Stimulated activated CD4-positive, alpha-beta T cell treated with anti-CD3 and anti-CD28 coated beads, Interleukin-12 subunit alpha, Interleukin-12 subunit beta, amount 100 ng/mL, for 24 hours (primary cell): ENCODE results near the gene TMF1.

ENCODE experiments used
- DNase-seq, 2 experiments: peaks; one replicate each; pipeline ENCODE4 v3.0.0-alpha.2; 2020; ENCODE audit warnings: low read depth in 2 of 2

Gene TMF1

DNA sequence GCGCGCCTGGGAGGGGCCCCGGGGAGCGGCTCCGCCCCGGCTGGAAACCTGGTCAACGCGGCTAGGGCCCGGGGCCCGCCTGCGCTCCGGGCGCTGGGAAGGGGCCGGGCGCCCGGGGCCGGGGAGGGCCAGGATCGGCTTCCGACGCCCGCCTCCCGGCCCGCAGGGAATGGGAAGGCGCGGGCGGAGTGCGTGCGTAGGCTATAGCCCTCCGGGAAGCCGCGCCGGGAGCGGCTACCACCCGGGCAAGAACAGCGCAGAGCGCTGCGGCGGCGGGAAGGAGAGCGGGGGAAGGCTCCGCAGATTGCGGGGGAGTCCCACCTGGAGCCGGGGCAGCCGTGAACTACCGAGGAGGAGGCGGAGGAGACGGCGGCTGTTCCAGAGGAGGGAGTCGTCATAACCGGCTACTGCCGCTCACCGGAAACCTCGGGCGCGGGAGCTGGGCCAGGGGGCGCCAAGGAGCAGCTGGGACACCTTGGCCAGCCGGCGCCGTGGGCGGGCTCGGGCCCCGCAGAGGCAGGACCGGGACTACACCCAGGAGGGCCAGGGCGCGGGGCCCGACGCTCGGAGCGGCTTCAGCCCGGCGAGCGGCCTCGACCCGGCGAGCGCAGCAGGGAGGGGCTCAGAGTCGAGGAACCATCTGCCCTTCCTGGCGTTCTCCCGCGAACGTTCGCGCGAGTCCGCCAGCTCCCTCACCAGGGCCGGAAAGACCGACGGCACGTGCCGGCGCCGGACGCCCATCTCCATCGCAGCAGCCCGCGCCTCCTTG, 38.7 kb downstream of the TMF1 start, which contains the start of gene EOGT:
Gene EOGT, minus strand, starts transcription at position 432 of the 769 bp plus-strand sequence. CDS start 3,838 bp downstream, outside the sequence.
- DNase-seq, result peak; percentile 71 to 79

DNA sequence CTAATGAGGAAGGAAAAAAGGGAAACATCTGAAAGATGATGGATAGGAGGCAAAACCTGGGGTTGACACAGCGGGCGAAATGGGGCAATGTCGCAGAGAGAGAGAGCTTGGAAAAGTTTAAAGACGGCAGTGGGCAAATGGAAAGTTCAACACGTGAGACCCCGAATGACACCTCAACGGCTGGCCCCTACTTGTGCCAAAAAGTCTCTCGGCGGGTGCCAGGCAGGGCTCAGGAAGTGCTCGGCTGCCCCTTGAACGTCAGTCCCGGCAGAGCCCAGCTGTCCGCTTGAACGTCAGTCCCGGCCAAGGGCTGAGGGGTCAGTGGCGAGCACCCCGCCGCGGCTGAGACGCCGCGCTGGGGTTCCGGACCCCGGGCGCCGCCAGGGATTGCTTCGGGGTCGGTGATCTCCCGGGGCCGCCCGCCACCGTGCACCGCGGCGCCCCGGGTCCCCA, 39.3 kb downstream of the TMF1 start:
- DNase-seq, result no peak

DNA sequence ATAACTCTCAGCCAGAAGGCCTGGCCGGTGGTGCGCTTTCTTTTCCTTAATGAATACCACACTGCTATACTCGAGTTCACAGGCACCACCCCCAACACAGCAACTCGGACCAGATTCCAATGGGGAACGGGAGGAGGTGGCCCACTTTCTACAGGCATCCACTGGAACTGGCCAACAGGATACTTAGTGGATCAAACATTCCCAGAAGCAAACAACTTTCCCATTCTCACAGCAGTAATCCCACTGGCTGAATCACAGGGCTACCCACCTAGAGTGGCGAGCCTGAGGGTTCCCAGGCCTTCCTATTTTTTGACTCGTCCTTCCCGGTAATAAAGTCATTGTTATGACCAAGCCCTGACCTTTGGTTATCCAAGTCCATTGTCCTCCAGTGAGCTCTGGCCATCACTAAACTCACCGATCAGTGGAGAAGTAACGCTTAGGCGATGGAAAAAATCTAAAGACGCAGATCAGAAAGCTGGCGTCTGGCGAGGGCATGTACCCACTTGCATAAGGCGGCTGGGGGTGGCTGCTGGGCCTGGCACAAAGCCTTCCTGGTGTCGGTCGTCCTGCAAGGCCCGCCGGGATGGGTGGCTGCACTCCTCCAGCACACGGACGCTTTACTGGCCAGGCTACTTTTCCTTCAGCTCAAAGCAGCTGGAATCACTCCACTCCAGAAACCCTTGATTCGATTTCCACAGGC, 39.9 kb downstream of the TMF1 start:
- no peak for DNase-seq

DNA sequence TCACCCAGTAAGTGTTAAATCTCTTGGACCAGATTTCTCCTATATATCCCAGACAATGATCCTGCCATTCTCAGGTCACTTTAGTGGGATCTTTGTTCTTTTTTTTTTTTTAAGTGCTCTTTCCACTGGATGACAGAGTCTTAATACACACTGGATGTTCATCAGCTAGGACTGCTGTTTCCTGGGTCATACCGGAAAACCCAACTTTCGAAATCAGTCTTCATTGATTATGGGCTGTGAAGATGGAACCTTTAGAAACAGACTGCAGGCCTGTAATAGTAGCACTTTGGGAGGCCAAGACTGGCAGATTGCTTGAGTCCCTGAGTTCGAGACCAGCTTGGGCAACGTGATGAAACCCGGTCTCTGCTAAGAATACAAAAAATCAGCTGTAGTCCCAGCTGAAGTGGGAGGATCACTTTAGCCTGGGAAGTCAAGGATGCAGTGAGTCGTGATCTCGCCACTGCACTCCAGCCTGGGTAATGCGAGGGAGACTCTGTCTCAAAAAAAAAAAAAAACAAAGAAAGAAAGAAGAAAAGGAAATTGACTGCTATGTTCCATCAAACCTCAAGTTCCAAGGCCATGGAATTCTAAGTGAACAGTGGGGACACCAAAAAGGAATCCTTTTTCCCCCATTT, 40.9 kb downstream of the TMF1 start:
- no peak for DNase-seq

DNA sequence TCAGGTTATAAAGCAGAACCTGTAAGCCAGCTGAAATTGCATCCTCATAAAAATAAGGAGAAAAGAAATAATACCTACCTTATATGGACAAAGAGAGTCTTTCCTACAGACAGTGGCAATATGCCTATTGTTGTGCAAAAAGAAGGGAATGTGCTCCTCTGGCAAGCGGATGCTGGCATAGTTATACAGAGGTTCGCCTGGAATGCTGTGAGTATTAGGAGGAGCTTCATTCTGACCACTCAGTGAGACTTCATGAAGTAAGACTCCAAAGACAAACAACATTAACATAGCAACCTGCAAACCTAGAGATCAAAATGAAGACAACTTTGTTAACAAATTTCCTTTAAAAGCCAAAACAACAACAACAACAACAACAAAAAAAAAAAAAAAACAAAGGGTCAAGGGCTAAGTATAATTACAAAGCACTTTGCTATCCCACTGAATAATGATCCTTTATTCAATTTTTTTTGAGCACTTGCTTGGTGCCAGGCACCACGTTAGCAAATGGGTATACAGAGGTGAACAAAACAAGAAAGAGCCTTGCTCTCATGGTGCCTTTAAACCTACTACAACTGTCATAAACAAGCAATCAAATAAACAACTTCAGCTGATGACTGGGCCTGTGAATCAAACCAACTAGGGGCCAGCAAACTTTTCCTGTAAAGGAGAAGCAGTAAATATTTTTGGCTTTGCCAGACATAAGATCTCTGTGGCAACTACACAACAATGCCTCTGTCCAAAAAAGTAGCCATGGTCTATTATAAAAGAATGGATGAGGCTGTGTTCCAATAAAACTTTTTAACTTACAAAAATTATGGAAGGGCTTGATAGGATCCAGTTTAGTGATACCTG, 42.3 kb downstream of the TMF1 start:
- no peak for DNase-seq

GRCh38 chr3:69008980-69009379, 43.2 kb downstream of the TMF1 start:
- DNase-seq, result no peak

- DNase-seq, result no peak
These were observed 46.2 kb downstream of the TMF1 start for GRCh38 chr3:69005791-69006482.

- DNase-seq, result no peak
These were observed 46.9 kb downstream of the TMF1 start for GRCh38 chr3:69005071-69005790.

DNA sequence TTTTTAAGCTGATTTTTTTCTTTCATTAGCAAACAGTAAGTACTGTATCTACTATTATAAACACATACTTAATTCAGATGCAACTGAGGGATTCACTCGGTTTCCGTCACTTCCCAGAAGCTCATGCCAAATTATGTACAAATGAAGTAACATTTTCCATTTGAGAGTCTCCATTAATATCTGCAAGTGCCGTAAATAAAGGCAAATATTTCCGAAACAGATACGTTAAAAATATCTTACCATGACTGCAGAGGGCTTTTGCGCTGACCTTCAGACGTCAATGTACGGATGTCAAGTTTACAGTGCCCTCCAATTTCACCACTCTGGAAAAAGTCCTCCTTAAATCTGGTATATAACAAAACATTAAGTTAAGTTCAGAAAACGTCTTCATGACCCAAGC, 48.0 kb downstream of the TMF1 start:
- DNase-seq, result no peak

- no peak for DNase-seq
These were observed 52.5 kb downstream of the TMF1 start for GRCh38 chr3:68999605-69000004.

- DNase-seq, result no peak
These were observed 53.0 kb downstream of the TMF1 start for GRCh38 chr3:68999158-68999557.

- no peak for DNase-seq
These were observed 54.2 kb downstream of the TMF1 start for GRCh38 chr3:68997887-68998286.

DNA sequence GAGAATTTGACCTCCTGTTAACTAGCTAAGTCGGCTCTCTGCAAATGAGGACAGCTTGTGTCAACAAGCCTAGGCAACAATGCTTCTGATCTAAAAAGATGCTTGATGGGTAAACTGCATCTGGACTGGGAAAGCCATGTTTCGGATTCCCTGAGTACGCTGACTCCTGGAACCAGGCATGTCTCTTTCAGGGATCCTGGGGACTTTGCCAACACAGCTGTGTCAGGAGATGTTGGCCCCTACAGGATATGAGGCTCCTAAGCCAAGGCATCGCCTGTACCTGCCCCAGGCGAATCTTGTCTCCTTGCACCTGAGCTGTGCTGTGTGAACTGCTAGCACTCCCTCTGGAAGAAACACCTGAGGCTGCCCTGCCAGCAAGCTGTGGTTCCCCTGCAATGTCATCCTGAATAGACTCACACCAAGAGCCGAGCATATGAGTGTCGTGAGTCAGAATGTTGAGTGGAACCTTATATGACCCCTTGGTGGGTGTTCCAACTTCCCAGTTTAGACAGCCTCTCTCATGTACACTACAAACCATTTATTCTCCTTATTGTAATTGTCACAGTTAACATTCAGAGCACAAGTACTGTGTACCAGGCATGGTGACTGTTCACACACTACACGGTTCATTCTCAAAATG, 55.7 kb downstream of the TMF1 start:
- DNase-seq, result no peak

GRCh38 chr3:68988740-68989139, 63.4 kb downstream of the TMF1 start:
- no peak for DNase-seq

DNA sequence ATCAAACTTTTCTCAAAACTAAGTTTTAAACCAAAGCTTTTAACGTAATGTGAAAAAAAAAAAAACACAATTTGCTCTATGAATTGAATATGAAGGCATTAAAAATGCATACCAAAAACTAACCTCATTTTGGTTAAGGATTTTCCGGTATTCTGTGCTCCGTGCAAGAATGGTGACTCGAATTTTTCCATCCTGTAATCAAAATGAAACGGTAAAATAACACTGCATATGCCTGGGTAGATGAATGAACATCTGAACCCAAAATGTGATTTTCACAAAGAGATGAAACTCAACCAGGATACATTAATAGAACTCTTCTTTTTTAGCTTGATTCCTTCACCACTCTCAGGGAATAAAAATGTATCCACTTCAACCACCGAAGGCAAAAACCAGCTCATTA, 64.8 kb downstream of the TMF1 start:
- DNase-seq, result no peak

GRCh38 chr3:68986496-68987208, 65.5 kb downstream of the TMF1 start:
- DNase-seq, result no peak

GRCh38 chr3:68985146-68985790, 66.9 kb downstream of the TMF1 start:
- DNase-seq, result no peak

GRCh38 chr3:68984011-68984530, 68.1 kb downstream of the TMF1 start:
- DNase-seq, result no peak
